RWPE2 (cell line): ENCODE measurements around the gene HAUS7.

Experiments
- ATAC-seq: fragments of 200-7000 bp; cut with Tn5 transposase; 3 replicates; pipeline ENCODE4 v1.9.1; 2021; ENCODE audit warnings: low read depth
- DNase-seq: peaks from one replicate; pipeline ENCODE4 v3.0.0-alpha.2; 2020; ENCODE audit warnings: low spot score
- H3K27ac ChIP-seq: fragments of 450-650 bp; 2 replicates; pipeline ENCODE4 v1.5.1; 2017; ENCODE audit warnings: mild to moderate bottlenecking; ENCODE audit not compliant: poor library complexity, severe bottlenecking
- H3K27me3 ChIP-seq: fragments of 250-450 bp; sonication (Bioruptor Pico); 2 replicates; pipeline ENCODE4 v1.5.1; 2021; ENCODE audit warnings: mild to moderate bottlenecking, moderate library complexity; ENCODE audit not compliant: insufficient read depth, poor library complexity, severe bottlenecking
- H3K36me3 ChIP-seq: fragments of 250-450 bp; sonication (Bioruptor Pico); 2 replicates; pipeline ENCODE4 v1.5.1; 2020; ENCODE audit warnings: low read depth, mild to moderate bottlenecking, moderate library complexity
- H3K4me1 ChIP-seq: fragments of 250-450 bp; sonication (Bioruptor Pico); 2 replicates; pipeline ENCODE4 v1.5.1; 2021; ENCODE audit warnings: mild to moderate bottlenecking, moderate library complexity; ENCODE audit not compliant: insufficient read depth, poor library complexity, severe bottlenecking
- H3K4me3 ChIP-seq: fragments of 250-450 bp; sonication (Bioruptor Pico); 2 replicates; pipeline ENCODE4 v1.5.1; 2021; ENCODE audit warnings: mild to moderate bottlenecking, moderate library complexity; ENCODE audit not compliant: severe bottlenecking
- H3K9me3 ChIP-seq: fragments of 250-450 bp; sonication (Bioruptor Pico); 2 replicates; pipeline ENCODE4 v1.5.1; 2021; ENCODE audit warnings: mild to moderate bottlenecking, moderate library complexity; ENCODE audit not compliant: severe bottlenecking
- TF ChIP-seq, protein P1 (sequence below): fragments of 450-650 bp; IDR thresholded peaks from one replicate; pipeline ENCODE4 v1.5.1; 2017; ENCODE audit warnings: mild to moderate bottlenecking, moderate library complexity; ENCODE audit not compliant: poor library complexity, severe bottlenecking

Gene HAUS7

DNA sequence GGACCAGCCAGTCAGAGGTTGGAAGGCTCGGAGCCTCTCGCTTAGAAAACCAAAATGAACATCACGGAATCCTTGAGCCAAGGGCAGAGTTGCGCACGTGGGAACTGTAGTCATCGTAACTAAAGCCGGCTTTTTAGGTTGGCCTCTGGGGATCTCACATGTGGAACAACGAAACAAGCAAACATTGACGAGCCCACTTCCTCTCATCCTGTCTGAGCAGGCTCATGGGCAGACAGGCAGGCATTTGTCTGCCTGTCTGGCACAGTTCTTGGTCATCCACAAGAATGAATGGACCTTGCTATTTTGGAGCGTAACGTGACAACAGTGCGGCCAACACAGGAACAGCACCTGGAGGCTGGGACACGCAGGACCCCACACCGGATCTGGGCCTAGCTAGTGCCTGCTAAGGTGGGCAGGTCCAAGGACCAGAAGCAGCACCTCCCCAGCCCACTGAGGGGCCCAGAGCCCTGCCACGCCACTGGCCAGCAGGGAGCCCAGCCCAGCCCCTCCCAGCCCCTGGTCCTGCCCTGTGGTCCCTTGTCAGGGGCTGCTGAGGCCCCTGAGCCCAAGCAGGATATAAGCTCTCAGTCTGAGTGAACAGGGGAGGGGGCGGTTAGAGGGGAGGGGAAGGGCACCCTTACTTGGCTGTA, 15.3 kb downstream of the HAUS7 start:
- no peak overlapping the region for H3K4me3 ChIP-seq
- peak; percentile 9 for DNase-seq
- H3K36me3 ChIP-seq = peaks cover 4% of the 10 kb centered on the region; the same call in 1 of the 2 replicates
- H3K27me3 ChIP-seq = no peaks in the 10 kb centered on the region
- H3K4me1 ChIP-seq = no peaks in the 10 kb centered on the region
- TF ChIP-seq, protein P1, sequence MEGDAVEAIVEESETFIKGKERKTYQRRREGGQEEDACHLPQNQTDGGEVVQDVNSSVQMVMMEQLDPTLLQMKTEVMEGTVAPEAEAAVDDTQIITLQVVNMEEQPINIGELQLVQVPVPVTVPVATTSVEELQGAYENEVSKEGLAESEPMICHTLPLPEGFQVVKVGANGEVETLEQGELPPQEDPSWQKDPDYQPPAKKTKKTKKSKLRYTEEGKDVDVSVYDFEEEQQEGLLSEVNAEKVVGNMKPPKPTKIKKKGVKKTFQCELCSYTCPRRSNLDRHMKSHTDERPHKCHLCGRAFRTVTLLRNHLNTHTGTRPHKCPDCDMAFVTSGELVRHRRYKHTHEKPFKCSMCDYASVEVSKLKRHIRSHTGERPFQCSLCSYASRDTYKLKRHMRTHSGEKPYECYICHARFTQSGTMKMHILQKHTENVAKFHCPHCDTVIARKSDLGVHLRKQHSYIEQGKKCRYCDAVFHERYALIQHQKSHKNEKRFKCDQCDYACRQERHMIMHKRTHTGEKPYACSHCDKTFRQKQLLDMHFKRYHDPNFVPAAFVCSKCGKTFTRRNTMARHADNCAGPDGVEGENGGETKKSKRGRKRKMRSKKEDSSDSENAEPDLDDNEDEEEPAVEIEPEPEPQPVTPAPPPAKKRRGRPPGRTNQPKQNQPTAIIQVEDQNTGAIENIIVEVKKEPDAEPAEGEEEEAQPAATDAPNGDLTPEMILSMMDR = no peak
- no peaks in the 10 kb centered on the region for H3K9me3 ChIP-seq
- no peak overlapping the region for H3K27ac ChIP-seq
- ATAC-seq = no peak

DNA sequence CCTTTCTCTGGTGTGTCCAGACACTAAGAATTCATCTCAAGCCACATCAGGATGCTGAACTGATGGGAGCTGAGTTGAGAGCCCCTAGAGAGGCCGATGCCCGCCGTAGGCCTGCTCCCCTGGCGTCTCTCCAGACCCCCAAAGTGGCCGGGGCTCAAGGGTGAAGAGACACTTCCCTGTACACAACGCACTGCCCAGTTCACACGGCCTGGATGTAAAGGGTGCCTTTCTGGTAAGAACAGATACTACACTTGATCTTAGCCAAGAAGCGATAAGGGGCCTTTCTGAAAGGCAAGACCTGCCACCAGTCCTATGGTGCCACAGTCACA, 19.5 kb downstream of the HAUS7 start:
- DNase-seq (no peak), ATAC-seq (no peak)
- Histone ChIP-seq H3K27me3 (no peaks in the 10 kb centered on the region), H3K27ac (no peak overlapping the region), H3K4me1 (no peaks in the 10 kb centered on the region), H3K4me3 (no peak overlapping the region), H3K36me3 (no peaks in the 10 kb centered on the region), H3K9me3 (no peaks in the 10 kb centered on the region)
- TF ChIP-seq, protein P1 = no peak

DNA sequence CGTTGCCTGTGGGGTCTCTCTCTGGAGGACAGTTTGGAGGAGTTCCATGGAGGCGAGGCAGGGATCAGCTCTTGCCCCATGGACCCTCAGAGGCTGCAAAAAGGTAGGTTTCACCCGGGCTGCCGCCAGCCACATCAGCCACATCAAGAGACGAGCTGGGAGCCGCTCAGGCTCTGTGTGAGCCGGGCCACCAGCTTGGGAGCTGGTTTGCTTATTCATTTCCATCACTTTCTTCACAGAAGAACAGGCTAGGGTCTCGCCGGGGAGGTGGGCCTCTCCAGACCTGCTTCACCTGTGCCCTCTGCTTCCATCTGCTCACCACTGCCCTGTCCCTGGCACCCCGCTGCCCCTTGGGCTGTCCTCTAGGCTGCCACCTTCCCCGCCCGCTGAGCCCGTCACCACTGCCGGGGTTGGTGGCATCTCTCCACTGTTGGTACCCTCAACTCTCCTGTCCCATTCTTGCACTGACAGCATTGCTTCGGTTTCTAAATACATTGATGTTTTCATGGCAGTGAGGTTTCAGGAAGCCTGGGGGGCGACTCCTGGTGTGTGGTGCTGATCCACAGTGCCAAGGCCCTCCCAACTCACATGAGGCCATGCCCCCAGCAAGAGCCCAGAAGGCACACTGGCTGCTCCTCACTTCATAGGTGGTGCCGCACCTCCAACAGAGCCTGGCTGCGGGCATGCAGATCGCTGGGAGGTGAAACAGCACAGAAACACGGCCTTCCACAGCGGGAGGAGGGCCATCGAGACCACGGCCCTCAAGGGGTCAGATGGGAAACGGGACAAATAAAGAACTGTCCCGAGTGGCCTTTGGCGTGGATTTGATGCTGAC, 20.0 kb downstream of the HAUS7 start:
- TF ChIP-seq, protein P1 = no peak

DNA sequence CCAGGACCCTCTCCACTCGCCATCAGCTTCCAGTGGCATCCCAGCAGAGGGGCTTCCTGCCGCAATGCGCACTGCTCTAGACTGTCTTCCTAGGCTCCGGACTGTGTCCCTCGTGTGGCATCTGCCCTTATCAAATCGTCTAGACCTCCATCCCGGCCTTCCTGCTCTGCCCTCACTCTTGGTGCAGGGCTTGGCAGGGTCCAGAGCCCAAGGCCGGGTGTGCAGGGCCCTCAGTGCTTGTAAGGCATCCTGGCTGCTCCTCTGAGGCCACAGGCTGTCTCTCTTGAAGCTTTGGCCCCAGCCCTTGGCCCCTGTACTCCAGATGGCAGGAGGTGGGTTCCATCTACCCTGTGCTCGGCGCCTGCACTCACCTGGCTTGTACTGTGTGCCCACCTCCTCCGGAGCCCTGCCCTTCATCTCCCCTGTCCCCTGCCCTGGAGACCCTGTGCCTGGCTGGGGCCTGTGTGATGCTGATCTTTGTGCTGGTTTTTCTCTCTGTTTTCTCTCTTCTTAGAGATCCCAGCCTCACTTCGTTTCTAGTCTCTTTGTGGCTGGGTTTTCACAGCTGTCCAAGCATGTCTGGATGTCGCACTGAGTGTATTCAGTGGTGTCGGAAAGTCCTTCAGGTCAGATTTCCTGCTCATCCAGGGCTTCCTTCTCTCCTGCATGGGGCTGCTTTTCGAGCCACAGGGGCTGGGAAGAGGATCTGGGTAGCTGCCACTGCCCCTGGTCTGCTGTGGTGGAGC, 20.8 kb downstream of the HAUS7 start:
- ATAC-seq (peak; percentile 10; the same call in 1 of the 3 replicates), DNase-seq (no peak)
- H3K9me3 ChIP-seq = no peaks in the 10 kb centered on the region
- TF ChIP-seq, protein P1 = no peak
- no peaks in the 10 kb centered on the region for H3K27me3 ChIP-seq
- no peaks in the 10 kb centered on the region for H3K36me3 ChIP-seq
- H3K4me1 ChIP-seq = no peaks in the 10 kb centered on the region
- no peak overlapping the region for H3K4me3 ChIP-seq
- no peak overlapping the region for H3K27ac ChIP-seq

More for the DNA sequence above, 20.0 kb downstream of the HAUS7 start:
- Histone ChIP-seq H3K4me1 (no peaks in the 10 kb centered on the region), H3K36me3 (no peaks in the 10 kb centered on the region), H3K27ac (no peak overlapping the region), H3K4me3 (no peak overlapping the region), H3K27me3 (no peaks in the 10 kb centered on the region), H3K9me3 (no peaks in the 10 kb centered on the region)
- no peak for DNase-seq
- ATAC-seq = no peak
